Smooth muscle cell (in vitro differentiated cells): ENCODE results near the gene G6PC2. TPM values are rescaled to one million over a fixed set of nuclear protein-coding genes. Genes with fewer than 3 reads are reported as not detected.
A peak's percentile ranks its signal among the peaks of the same experiment; 100 is the strongest.

ENCODE experiments used
- DNase-seq: peaks from one replicate; lab custom pipeline; 2025; ENCODE audit not compliant: unreplicated experiment; lab: John Stamatoyannopoulos, UW
- H2AFZ ChIP-seq: fragments of 200-600 bp; sonication (generic); 2 replicates; pipeline ENCODE4 v1.6.0; 2016; ENCODE audit warnings: antibody characterized with exemption, low read depth, mild to moderate bottlenecking
- H3F3A ChIP-seq: fragments of 200-600 bp; sonication (generic); 2 replicates; pipeline ENCODE4 v1.6.0; 2017; ENCODE audit warnings: antibody characterized with exemption, low read depth
- H3K27ac ChIP-seq: fragments of 200-600 bp; sonication (generic); 2 replicates; pipeline ENCODE4 v1.5.1; 2016; ENCODE audit warnings: low read depth, mild to moderate bottlenecking
- H3K27me3 ChIP-seq: fragments of 200-600 bp; sonication (generic); 2 replicates; pipeline ENCODE4 v1.6.1; 2016; ENCODE audit warnings: low read depth, mild to moderate bottlenecking
- H3K36me3 ChIP-seq: fragments of 200-600 bp; sonication (generic); 2 replicates; pipeline ENCODE4 v1.5.1; 2016; ENCODE audit warnings: low read depth
- H3K4me1 ChIP-seq: fragments of 200-600 bp; sonication (generic); 2 replicates; pipeline ENCODE4 v1.5.1; 2016; ENCODE audit warnings: low read depth
- H3K4me2 ChIP-seq: fragments of 200-600 bp; sonication (generic); 2 replicates; pipeline ENCODE4 v1.6.0; 2016; ENCODE audit warnings: mild to moderate bottlenecking
- H3K4me3 ChIP-seq: fragments of 200-600 bp; sonication (generic); 2 replicates; pipeline ENCODE4 v1.5.1; 2016; ENCODE audit warnings: mild to moderate bottlenecking
- H3K79me2 ChIP-seq: fragments of 200-600 bp; sonication (generic); 2 replicates; pipeline ENCODE4 v1.6.0; 2016; ENCODE audit warnings: low read depth, mild to moderate bottlenecking
- H3K9ac ChIP-seq: fragments of 200-600 bp; sonication (generic); 2 replicates; pipeline ENCODE4 v1.6.0; 2016; ENCODE audit warnings: low read depth
- H3K9me3 ChIP-seq: fragments of 200-600 bp; sonication (generic); replicated peaks from 2 replicates; pipeline ENCODE4 v1.5.1; 2016; ENCODE audit warnings: low read depth
- H4K20me1 ChIP-seq: fragments of 200-600 bp; sonication (generic); 2 replicates; pipeline ENCODE4 v1.6.0; 2016; ENCODE audit warnings: low read depth
- CTCF ChIP-seq: fragments of 200-600 bp; sonication (generic); IDR thresholded peaks from 2 replicates; pipeline ENCODE4 v1.5.1; 2017; ENCODE audit warnings: borderline replicate concordance, mild to moderate bottlenecking, antibody characterized with exemption; ENCODE audit not compliant: insufficient read depth, poor library complexity, severe bottlenecking
- WGBS: methylation state at CpG from one replicate; pipeline ENCODE4 v1.1.7; 2016; ENCODE audit warnings: low lambda C conversion rate; 5-methylcytosine and 5-hydroxymethylcytosine counted together
- polyA plus RNA-seq: library from polyadenylated mRNA; unstranded; fragments of >200 nt; fragmentation: Nextera tagmentation; extraction: Ambion mirVana; gene quantifications from 2 replicates; pipeline ENCODE4 v1.2.1, GENCODE V29; 2016
- total RNA-seq: library from RNA; depleted of rRNA; stranded (reverse); fragments of >200 nt; gene quantifications from 2 replicates; pipeline ENCODE4 v1.2.3, GENCODE V29; 2014

Gene G6PC2
- total and polyA plus RNA-seq, 2 experiments from 2014 or later: not detected

- Histone ChIP-seq H3K9ac (no peak overlapping the region), H4K20me1 (no peaks in the 10 kb centered on the region), H2AFZ (no peak overlapping the region), H3K36me3 (no peaks in the 10 kb centered on the region), H3K4me2 (no peak overlapping the region), H3F3A (no peaks in the 10 kb centered on the region), H3K27me3 (no peaks in the 10 kb centered on the region), H3K79me2 (no peaks in the 10 kb centered on the region), H3K4me3 (no peak overlapping the region), H3K9me3 (no peaks in the 10 kb centered on the region), H3K4me1 (no peaks in the 10 kb centered on the region), H3K27ac (no peak overlapping the region)
- WGBS: 48% methylated on average over 6 of the region's 6 CpGs
- peak; percentile 46 for TF ChIP-seq CTCF
- no peak for DNase-seq
Measured at GRCh38 chr2:168948621-168949212, 47.6 kb downstream of the G6PC2 start.

- H4K20me1 ChIP-seq: no peaks in the 10 kb centered on the region
- WGBS: 94% methylated on average over 1 of the region's 1 CpG
- H2AFZ ChIP-seq: no peak overlapping the region
- H3K4me3 ChIP-seq: no peak overlapping the region
- no peaks in the 10 kb centered on the region for H3K9me3 ChIP-seq
- no peak for DNase-seq
- no peaks in the 10 kb centered on the region for H3K4me1 ChIP-seq
- TF ChIP-seq CTCF: no peak
- H3K27me3 ChIP-seq: no peaks in the 10 kb centered on the region
- H3K4me2 ChIP-seq: no peak overlapping the region
- no peaks in the 10 kb centered on the region for H3K36me3 ChIP-seq
- H3K27ac ChIP-seq: no peak overlapping the region
- H3F3A ChIP-seq: no peaks in the 10 kb centered on the region
- H3K79me2 ChIP-seq: no peaks in the 10 kb centered on the region
- H3K9ac ChIP-seq: no peak overlapping the region
Measured at GRCh38 chr2:168949324-168949723, 48.2 kb downstream of the G6PC2 start.

GRCh38 chr2:168951871-168952270 lies 50.8 kb downstream of the G6PC2 start:
- no peaks in the 10 kb centered on the region for H4K20me1 ChIP-seq
- no peak for TF ChIP-seq CTCF
- no peak overlapping the region for H2AFZ ChIP-seq
- WGBS: 89% methylated on average over 1 of the region's 1 CpG
- H3K4me1 ChIP-seq: no peaks in the 10 kb centered on the region
- H3K9me3 ChIP-seq: no peaks in the 10 kb centered on the region
- H3K36me3 ChIP-seq: no peaks in the 10 kb centered on the region
- H3K9ac ChIP-seq: no peak overlapping the region
- H3K79me2 ChIP-seq: no peaks in the 10 kb centered on the region
- H3F3A ChIP-seq: no peaks in the 10 kb centered on the region
- H3K4me2 ChIP-seq: no peak overlapping the region
- H3K4me3 ChIP-seq: no peak overlapping the region
- no peak for DNase-seq
- no peak overlapping the region for H3K27ac ChIP-seq
- no peaks in the 10 kb centered on the region for H3K27me3 ChIP-seq

GRCh38 chr2:168952424-168952823 lies 51.3 kb downstream of the G6PC2 start:
- H3K36me3 ChIP-seq: no peaks in the 10 kb centered on the region
- no peak overlapping the region for H3K4me2 ChIP-seq
- H3K9me3 ChIP-seq: no peaks in the 10 kb centered on the region
- H3K79me2 ChIP-seq: no peaks in the 10 kb centered on the region
- H3F3A ChIP-seq: no peaks in the 10 kb centered on the region
- H4K20me1 ChIP-seq: no peaks in the 10 kb centered on the region
- no peak overlapping the region for H2AFZ ChIP-seq
- no peak overlapping the region for H3K4me3 ChIP-seq
- DNase-seq: no peak
- no peaks in the 10 kb centered on the region for H3K4me1 ChIP-seq
- H3K27ac ChIP-seq: no peak overlapping the region
- 81% methylated on average over 1 of the region's 1 CpG for WGBS
- no peak overlapping the region for H3K9ac ChIP-seq
- TF ChIP-seq CTCF: no peak
- no peaks in the 10 kb centered on the region for H3K27me3 ChIP-seq
